ENCODE results near the gene CRACR2A. TPM values are rescaled to one million over a fixed set of nuclear protein-coding genes. Genes with fewer than 3 reads are reported as not detected.

CRACR2A gene
- total RNA-seq, 3 donors from 2014 or later = 5.3 to 17.3 (median 15.1) TPM

DNA sequence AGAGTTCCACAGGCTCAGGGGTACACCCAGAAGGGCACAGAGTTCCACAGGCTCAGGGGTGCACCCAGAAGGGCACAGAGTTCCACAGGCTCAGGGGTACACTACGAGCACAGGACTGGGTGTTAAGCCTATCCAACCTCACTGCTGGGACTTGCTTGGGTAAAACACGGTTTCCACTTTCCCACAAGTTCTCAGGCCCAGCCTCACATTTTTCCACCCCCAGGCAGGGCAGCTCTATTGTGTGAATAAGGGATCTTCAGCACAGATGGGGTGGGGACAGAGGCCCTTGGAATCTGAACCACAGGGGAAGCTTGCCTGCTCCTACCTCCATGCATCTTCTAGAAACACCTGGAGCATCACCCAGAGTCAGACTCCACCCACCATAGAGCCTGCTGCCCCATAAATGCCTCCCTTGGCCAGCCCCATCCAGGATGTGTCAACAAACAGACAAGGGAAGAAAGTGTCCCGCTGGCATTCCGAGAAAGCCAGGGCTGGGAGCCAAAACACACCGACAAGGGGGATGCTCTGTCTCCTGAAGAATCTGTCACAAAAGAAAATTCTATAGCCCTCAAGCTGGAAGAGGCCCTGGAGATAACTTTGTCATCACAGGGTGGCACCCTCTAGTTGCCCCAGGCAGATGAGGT, 4.8 kb downstream of the CRACR2A start:
- Histone ChIP-seq H3K9me3 (no peaks in the 10 kb centered on the region), H3K4me1 (no peaks in the 10 kb centered on the region), H3K36me3 (no peaks in the 10 kb centered on the region), H3K27me3 (no peaks in the 10 kb centered on the region), H3K27ac (peak overlapping the region; percentile 80 to 90), H3K4me3 (no peak overlapping the region)
- intact Hi-C loops (cut with DNase I; ENCODE audit: low total_unique reads) = no loop called here
- peak; percentile 64 to 93 for DNase-seq (ENCODE audit: low spot score in 2 of 2)
- TF ChIP-seq, protein P1, sequence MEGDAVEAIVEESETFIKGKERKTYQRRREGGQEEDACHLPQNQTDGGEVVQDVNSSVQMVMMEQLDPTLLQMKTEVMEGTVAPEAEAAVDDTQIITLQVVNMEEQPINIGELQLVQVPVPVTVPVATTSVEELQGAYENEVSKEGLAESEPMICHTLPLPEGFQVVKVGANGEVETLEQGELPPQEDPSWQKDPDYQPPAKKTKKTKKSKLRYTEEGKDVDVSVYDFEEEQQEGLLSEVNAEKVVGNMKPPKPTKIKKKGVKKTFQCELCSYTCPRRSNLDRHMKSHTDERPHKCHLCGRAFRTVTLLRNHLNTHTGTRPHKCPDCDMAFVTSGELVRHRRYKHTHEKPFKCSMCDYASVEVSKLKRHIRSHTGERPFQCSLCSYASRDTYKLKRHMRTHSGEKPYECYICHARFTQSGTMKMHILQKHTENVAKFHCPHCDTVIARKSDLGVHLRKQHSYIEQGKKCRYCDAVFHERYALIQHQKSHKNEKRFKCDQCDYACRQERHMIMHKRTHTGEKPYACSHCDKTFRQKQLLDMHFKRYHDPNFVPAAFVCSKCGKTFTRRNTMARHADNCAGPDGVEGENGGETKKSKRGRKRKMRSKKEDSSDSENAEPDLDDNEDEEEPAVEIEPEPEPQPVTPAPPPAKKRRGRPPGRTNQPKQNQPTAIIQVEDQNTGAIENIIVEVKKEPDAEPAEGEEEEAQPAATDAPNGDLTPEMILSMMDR (IDR thresholded peaks at IDR 0.05) = no peak
- TF ChIP-seq POLR2A (IDR thresholded peaks at IDR 0.05) (no peak), POLR2AphosphoS5 (IDR thresholded peaks at IDR 0.05) (peak in 1 of 3 donors; percentile 18)

DNA sequence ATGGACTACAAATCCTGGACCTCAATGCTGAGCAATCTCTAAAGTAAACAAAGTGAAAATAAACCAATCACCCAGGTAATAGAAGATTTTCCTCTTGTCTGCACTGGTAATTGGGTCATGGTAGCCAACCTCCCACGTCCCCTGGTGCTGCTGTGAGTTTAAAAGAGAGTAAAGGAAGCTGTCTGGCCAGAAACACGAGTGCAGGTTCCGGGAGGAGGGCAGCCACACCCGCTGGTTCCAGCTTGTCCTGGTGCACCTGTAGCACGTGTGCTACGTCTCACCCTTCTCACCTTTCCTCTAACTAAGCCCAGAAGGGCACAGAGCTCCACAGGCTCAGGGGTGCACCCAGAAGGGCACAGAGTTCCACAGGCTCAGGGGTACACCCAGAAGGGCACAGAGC, 5.4 kb downstream of the CRACR2A start:
- TF ChIP-seq POLR2AphosphoS5 (IDR thresholded peaks at IDR 0.05) = no peak
- TF ChIP-seq, protein P1 (IDR thresholded peaks at IDR 0.05) = no peak
- TF ChIP-seq POLR2A (IDR thresholded peaks at IDR 0.05) = no peak
- Histone ChIP-seq H3K36me3 (no peaks in the 10 kb centered on the region), H3K27ac (peak overlapping the region; percentile 80 to 90), H3K27me3 (no peaks in the 10 kb centered on the region), H3K4me3 (no peak overlapping the region), H3K9me3 (no peaks in the 10 kb centered on the region), H3K4me1 (no peaks in the 10 kb centered on the region)
- intact Hi-C loops (cut with DNase I; ENCODE audit: low total_unique reads) = no loop called here
- no peak for DNase-seq (ENCODE audit: low spot score in 2 of 2)

DNA sequence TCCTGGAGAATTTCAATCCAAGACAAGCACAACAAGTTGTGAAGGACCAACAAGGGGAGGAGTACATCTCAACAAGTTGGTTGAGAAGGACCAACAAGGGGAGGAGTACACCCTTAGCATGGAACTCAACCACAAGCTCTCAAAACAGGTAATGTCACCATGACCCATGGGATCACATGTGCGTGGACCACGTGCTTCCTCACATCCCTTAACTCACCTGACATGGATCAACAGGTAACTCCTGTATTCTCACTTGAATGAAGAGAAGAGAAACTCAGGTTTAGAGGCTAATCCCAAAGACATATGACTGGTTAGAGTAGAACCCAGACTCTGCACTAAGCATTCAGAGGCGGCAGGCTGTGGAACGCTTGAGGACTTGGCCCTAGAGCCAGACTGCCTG, 6.2 kb downstream of the CRACR2A start:
- Histone ChIP-seq H3K9me3 (no peaks in the 10 kb centered on the region), H3K4me3 (no peak overlapping the region), H3K27ac (peak overlapping the region; percentile 80 to 90), H3K4me1 (no peaks in the 10 kb centered on the region), H3K36me3 (no peaks in the 10 kb centered on the region), H3K27me3 (no peaks in the 10 kb centered on the region)
- DNase-seq (ENCODE audit: low spot score in 2 of 2) = no peak
- TF ChIP-seq POLR2A (IDR thresholded peaks at IDR 0.05) (no peak), POLR2AphosphoS5 (IDR thresholded peaks at IDR 0.05) (no peak)
- intact Hi-C loops (cut with DNase I; ENCODE audit: low total_unique reads) = no loop called here

DNA sequence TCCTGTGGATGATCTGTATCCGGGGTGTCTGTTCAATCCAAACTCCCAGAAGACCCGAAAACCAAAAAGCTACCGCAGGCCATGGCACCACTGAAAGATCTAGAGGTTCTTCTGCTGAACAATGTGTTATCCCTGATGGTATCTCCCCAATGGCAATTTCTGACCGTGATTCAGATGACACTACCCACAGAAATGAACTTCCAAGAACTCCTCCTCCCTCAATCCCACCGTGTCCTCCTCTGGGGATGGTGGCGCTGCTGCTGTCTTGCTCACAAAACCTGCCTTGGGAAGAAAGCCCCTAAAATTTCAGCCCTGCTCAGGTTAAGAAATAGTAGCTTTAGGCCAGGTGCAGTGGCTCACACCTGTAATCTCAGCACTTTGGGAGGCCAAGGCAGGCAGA, 7.8 kb downstream of the CRACR2A start:
- DNase-seq (ENCODE audit: low spot score in 2 of 2) = no peak
- no peaks in the 10 kb centered on the region for H3K9me3 ChIP-seq
- intact Hi-C loops (cut with DNase I; ENCODE audit: low total_unique reads) = no loop called here
- H3K27ac ChIP-seq = peak overlapping the region in 1 of 2 donors; percentile 69
- TF ChIP-seq POLR2AphosphoS5 (IDR thresholded peaks at IDR 0.05) (no peak), POLR2A (IDR thresholded peaks at IDR 0.05) (no peak)
- TF ChIP-seq, protein P1 (IDR thresholded peaks at IDR 0.05) = no peak
- H3K27me3 ChIP-seq = no peaks in the 10 kb centered on the region
- H3K4me1 ChIP-seq = no peaks in the 10 kb centered on the region
- H3K36me3 ChIP-seq = no peaks in the 10 kb centered on the region
- no peak overlapping the region for H3K4me3 ChIP-seq

DNA sequence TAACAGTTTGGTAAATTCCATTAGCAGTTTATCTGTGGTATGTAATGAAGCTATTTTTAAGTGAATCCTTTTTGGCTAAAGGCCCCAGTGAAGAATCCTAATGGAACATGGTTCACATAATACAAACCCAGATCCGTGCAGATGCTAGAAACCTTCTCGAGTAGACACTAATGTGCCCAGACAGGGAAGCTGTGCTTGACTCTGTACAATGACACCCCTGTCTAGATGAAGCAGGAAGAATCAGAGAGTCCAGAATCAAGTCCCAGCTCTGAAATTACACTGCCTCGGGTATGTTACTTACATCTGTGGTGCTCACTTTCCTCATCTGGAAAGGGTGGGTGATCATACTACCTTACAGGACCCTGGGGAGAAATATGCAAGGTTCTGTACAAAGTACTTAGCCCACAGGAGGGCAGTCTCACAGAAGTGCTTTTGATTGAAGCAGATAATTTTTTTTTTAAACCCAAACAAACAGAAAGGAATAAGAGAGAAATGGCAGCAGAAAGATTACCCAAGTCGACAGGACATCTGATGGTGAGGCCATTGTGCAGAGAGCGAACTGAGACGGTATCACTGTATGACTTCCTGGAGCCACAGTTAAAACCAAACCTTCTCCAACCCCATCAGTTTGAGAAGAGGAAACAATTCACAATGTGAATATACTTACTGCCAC, 8.5 kb downstream of the CRACR2A start:
- Histone ChIP-seq H3K4me1 (no peaks in the 10 kb centered on the region), H3K27ac (peak overlapping the region; percentile 69 to 80), H3K4me3 (no peak overlapping the region), H3K27me3 (no peaks in the 10 kb centered on the region), H3K9me3 (no peaks in the 10 kb centered on the region), H3K36me3 (no peaks in the 10 kb centered on the region)
- DNase-seq (ENCODE audit: low spot score in 2 of 2) = no peak
- no peak for TF ChIP-seq POLR2AphosphoS5 (IDR thresholded peaks at IDR 0.05)
- no peak for TF ChIP-seq POLR2A (IDR thresholded peaks at IDR 0.05)
- TF ChIP-seq, protein P1 (IDR thresholded peaks at IDR 0.05) = no peak
- intact Hi-C loops (cut with DNase I; ENCODE audit: low total_unique reads) = no loop called here
